Activated CD8-positive, alpha-beta memory T cell treated with anti-CD3 and anti-CD28 coated beads, Interleukin-2, amount 10 ng/mL, durations not matched to agents 7 days and 5 days (primary cell): ENCODE results near the gene SCNN1G. TPM values are rescaled to one million over a fixed set of nuclear protein-coding genes. Genes with fewer than 3 reads are reported as not detected.

Source experiments
- ATAC-seq: fragments of 150-1000 bp; cut with Tn5 transposase; one replicate; pipeline ENCODE4 v1.10.0; 2021; ENCODE audit warnings: moderate library complexity
- CTCF ChIA-PET: fragments of 350-600 bp; sonication (Branson Sonifier 250); formaldehyde crosslinking; loops from one replicate; lab custom pipeline; 2021; ENCODE audit warnings: antibody characterized with exemption; lab: Charles Lee
- DNase-seq: peaks from one replicate; pipeline ENCODE4 v3.0.0-alpha.2; 2020
- H3K27ac Mint-ChIP-seq: one replicate; pipeline ENCODE4 v1.8.0; 2021; ENCODE audit warnings: mild to moderate bottlenecking, mixed read lengths
- H3K27me3 Mint-ChIP-seq: one replicate; pipeline ENCODE4 v1.8.0; 2021; ENCODE audit warnings: mixed read lengths
- H3K36me3 Mint-ChIP-seq: one replicate; pipeline ENCODE4 v1.8.0; 2021; ENCODE audit warnings: mild to moderate bottlenecking, mixed read lengths
- H3K4me1 Mint-ChIP-seq: one replicate; pipeline ENCODE4 v1.8.0; 2021; ENCODE audit warnings: mixed read lengths
- H3K4me3 Mint-ChIP-seq: one replicate; pipeline ENCODE4 v1.8.0; 2021; ENCODE audit warnings: mild to moderate bottlenecking, moderate library complexity, mixed read lengths
- H3K9me3 Mint-ChIP-seq: one replicate; pipeline ENCODE4 v1.8.0; 2022; ENCODE audit warnings: low read depth, mixed read lengths
- total RNA-seq, 2 experiments: library from RNA; stranded (reverse); gene quantifications; one replicate each; pipeline ENCODE4 v1.2.3, GENCODE V29; 2021

SCNN1G gene
- total RNA-seq, 2 experiments from 2014 or later: not detected

GRCh38 chr16:23188911-23189310, 6.4 kb downstream of the SCNN1G start:
- ATAC-seq (no peak), DNase-seq (no peak)
- no peaks in the 10 kb centered on the region for H3K36me3 Mint-ChIP-seq
- CTCF ChIA-PET: no interaction called here
- no peak overlapping the region for H3K4me3 Mint-ChIP-seq
- H3K27me3 Mint-ChIP-seq: peaks cover 35% of the 10 kb centered on the region
- H3K9me3 Mint-ChIP-seq: no peaks in the 10 kb centered on the region
- no peak overlapping the region for H3K27ac Mint-ChIP-seq
- no peaks in the 10 kb centered on the region for H3K4me1 Mint-ChIP-seq

- CTCF ChIA-PET: no interaction called here
- Mint-ChIP-seq H3K36me3 (no peaks in the 10 kb centered on the region), H3K27me3 (peaks cover 18% of the 10 kb centered on the region), H3K4me1 (peaks cover 2% of the 10 kb centered on the region), H3K27ac (no peak overlapping the region), H3K4me3 (no peak overlapping the region), H3K9me3 (no peaks in the 10 kb centered on the region)
- ATAC-seq (no peak), DNase-seq (no peak)
Measured at GRCh38 chr16:23194497-23195221, 12.1 kb downstream of the SCNN1G start.

- ATAC-seq (no peak), DNase-seq (no peak)
- Mint-ChIP-seq H3K4me3 (no peak overlapping the region), H3K27ac (no peak overlapping the region), H3K4me1 (peaks cover 2% of the 10 kb centered on the region), H3K27me3 (peaks cover 23% of the 10 kb centered on the region), H3K9me3 (no peaks in the 10 kb centered on the region), H3K36me3 (no peaks in the 10 kb centered on the region)
- CTCF ChIA-PET: no interaction called here
Measured at GRCh38 chr16:23195366-23195978, 12.9 kb downstream of the SCNN1G start.

GRCh38 chr16:23196539-23196938, 14.0 kb downstream of the SCNN1G start:
- Mint-ChIP-seq H3K27ac (no peak overlapping the region), H3K9me3 (no peaks in the 10 kb centered on the region)
- CTCF ChIA-PET: no interaction called here

GRCh38 chr16:23202166-23202565, 19.6 kb downstream of the SCNN1G start:
- H3K27ac Mint-ChIP-seq: no peak overlapping the region
- no peaks in the 10 kb centered on the region for H3K36me3 Mint-ChIP-seq
- no peak for ATAC-seq
- CTCF ChIA-PET: interaction anchor here (0.7 kb wide), 1 partner anchor 110 kb away, joined by 3 read pairs; no protein-coding TSS in a partner anchor
- DNase-seq: no peak
- H3K27me3 Mint-ChIP-seq: peaks cover 31% of the 10 kb centered on the region
- H3K4me3 Mint-ChIP-seq: no peak overlapping the region
- no peaks in the 10 kb centered on the region for H3K4me1 Mint-ChIP-seq
- no peaks in the 10 kb centered on the region for H3K9me3 Mint-ChIP-seq

More at GRCh38 chr16:23196539-23196938, 14.0 kb downstream of the SCNN1G start:
- DNase-seq: no peak
- Mint-ChIP-seq H3K4me3 (no peak overlapping the region), H3K4me1 (peaks cover 2% of the 10 kb centered on the region), H3K36me3 (no peaks in the 10 kb centered on the region), H3K27me3 (peaks cover 29% of the 10 kb centered on the region)
- ATAC-seq: no peak

DNA sequence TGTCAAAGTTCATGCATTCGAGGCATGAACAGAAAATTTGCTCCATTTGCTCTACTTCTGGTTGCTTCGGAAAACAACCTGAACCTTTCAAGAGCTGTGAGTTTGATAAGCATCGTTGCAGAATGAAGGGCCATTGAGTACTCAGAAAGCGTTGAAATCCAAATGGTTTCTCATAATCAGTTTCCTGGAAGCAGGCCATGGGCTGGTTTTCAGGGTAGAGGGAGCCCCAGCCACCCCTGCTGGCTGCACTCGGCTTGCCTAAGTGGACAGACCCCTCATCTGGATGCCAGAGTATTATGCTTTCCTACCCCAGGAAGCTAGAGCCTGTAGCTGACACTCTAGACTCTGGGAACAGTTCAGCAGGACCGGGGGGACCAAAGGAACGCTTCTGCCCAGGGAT, 24.4 kb downstream of the SCNN1G start:
- Mint-ChIP-seq H3K27ac (no peak overlapping the region), H3K27me3 (peaks cover 30% of the 10 kb centered on the region), H3K4me1 (no peaks in the 10 kb centered on the region), H3K36me3 (no peaks in the 10 kb centered on the region), H3K4me3 (no peak overlapping the region), H3K9me3 (no peaks in the 10 kb centered on the region)
- CTCF ChIA-PET: no interaction called here
- DNase-seq (no peak), ATAC-seq (no peak)

- Mint-ChIP-seq H3K4me3 (no peak overlapping the region), H3K27me3 (peaks cover 30% of the 10 kb centered on the region), H3K4me1 (no peaks in the 10 kb centered on the region), H3K27ac (no peak overlapping the region), H3K36me3 (no peaks in the 10 kb centered on the region), H3K9me3 (no peaks in the 10 kb centered on the region)
- ATAC-seq: no peak
- no peak for DNase-seq
- CTCF ChIA-PET: no interaction called here
Measured at GRCh38 chr16:23207485-23207884, 24.9 kb downstream of the SCNN1G start.

- no peak for ATAC-seq
- Mint-ChIP-seq H3K4me1 (no peaks in the 10 kb centered on the region), H3K36me3 (no peaks in the 10 kb centered on the region), H3K27me3 (peaks cover 25% of the 10 kb centered on the region), H3K27ac (no peak overlapping the region), H3K4me3 (no peak overlapping the region), H3K9me3 (no peaks in the 10 kb centered on the region)
- DNase-seq: no peak
- CTCF ChIA-PET: no interaction called here
Measured at GRCh38 chr16:23209606-23210005, 27.1 kb downstream of the SCNN1G start.

DNA sequence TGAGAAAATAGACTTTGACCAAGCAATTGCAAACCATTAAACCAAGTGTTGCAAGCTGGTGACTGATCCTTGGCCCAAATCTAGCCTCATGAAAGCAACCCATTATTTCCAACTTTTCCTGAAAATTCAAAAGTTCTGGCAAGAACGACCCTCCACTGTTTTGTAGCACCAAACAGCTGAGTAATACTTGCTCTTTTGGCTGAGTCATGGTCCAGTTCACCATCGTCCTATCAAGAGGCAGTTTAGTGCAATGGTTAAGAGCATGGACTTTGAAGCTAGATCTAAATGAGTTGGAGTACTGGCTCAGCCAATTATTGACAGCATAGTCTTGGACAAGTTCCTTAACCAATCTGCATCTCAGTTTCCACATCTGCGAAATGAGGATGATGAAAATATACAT, 31.3 kb downstream of the SCNN1G start:
- Mint-ChIP-seq H3K27ac (no peak overlapping the region), H3K4me3 (no peak overlapping the region), H3K36me3 (no peaks in the 10 kb centered on the region), H3K4me1 (no peaks in the 10 kb centered on the region), H3K27me3 (peaks cover 13% of the 10 kb centered on the region), H3K9me3 (no peaks in the 10 kb centered on the region)
- CTCF ChIA-PET: no interaction called here
- ATAC-seq (no peak), DNase-seq (no peak)

DNA sequence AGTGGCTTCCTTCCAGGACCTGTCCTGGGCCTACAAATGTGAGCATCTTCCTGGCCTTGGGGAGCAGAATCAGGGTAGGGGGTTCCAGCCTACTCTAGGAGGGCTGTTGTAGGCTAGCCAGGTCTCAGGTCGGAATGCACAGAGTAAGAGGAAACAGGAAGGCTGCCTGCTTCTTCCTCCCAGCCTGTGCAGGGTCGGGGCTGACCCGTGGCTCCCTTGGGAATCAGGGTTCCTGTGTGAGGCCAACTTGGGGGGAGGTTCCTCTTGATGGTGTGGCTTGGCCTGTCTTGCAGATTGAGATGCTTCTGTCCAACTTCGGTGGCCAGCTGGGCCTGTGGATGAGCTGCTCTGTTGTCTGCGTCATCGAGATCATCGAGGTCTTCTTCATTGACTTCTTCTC, 32.3 kb downstream of the SCNN1G start:
- H3K27ac Mint-ChIP-seq: no peak overlapping the region
- peaks cover 5% of the 10 kb centered on the region for H3K27me3 Mint-ChIP-seq
- CTCF ChIA-PET: no interaction called here
- no peak overlapping the region for H3K4me3 Mint-ChIP-seq
- ATAC-seq: no peak
- H3K36me3 Mint-ChIP-seq: no peaks in the 10 kb centered on the region
- no peaks in the 10 kb centered on the region for H3K9me3 Mint-ChIP-seq
- DNase-seq: no peak
- no peaks in the 10 kb centered on the region for H3K4me1 Mint-ChIP-seq

- ATAC-seq (no peak), DNase-seq (no peak)
- Mint-ChIP-seq H3K36me3 (no peaks in the 10 kb centered on the region), H3K27me3 (peaks cover 4% of the 10 kb centered on the region), H3K4me3 (no peak overlapping the region), H3K9me3 (no peaks in the 10 kb centered on the region), H3K27ac (no peak overlapping the region), H3K4me1 (no peaks in the 10 kb centered on the region)
- CTCF ChIA-PET: no interaction called here
Measured at GRCh38 chr16:23215435-23215834, 32.9 kb downstream of the SCNN1G start.

GRCh38 chr16:23216658-23217246, 34.2 kb downstream of the SCNN1G start:
- Mint-ChIP-seq H3K27me3 (no peaks in the 10 kb centered on the region), H3K9me3 (no peaks in the 10 kb centered on the region), H3K36me3 (no peaks in the 10 kb centered on the region), H3K4me3 (no peak overlapping the region), H3K4me1 (no peaks in the 10 kb centered on the region), H3K27ac (no peak overlapping the region)
- DNase-seq (no peak), ATAC-seq (no peak)
- CTCF ChIA-PET: no interaction called here

DNA sequence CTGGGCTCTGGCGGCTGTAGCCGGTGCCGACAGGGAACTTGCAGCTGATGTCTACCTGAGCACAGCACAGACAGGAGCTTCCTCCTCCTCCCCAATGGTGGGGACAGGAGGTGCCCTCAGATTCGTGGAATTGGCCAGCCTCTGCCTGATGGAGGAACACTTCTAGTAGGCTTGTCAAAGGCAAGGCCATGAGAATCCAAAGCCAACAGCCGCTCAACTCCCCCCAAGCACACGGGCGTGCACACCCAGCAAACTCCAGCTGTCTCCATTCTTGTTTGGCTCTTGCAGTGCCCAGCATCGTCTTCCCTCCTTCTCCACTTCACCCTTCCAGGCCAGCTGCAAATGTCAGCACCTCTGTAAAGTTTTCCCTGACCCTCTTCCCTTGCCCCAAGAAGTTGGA, 35.1 kb downstream of the SCNN1G start:
- CTCF ChIA-PET: no interaction called here

GRCh38 chr16:23222929-23223328, 40.4 kb downstream of the SCNN1G start:
- Mint-ChIP-seq H3K4me1 (no peaks in the 10 kb centered on the region), H3K27me3 (peaks cover 6% of the 10 kb centered on the region), H3K9me3 (no peaks in the 10 kb centered on the region), H3K36me3 (no peaks in the 10 kb centered on the region), H3K27ac (no peak overlapping the region), H3K4me3 (no peak overlapping the region)
- CTCF ChIA-PET: no interaction called here
- DNase-seq (no peak), ATAC-seq (no peak)

More for the DNA sequence above, 35.1 kb downstream of the SCNN1G start:
- Mint-ChIP-seq H3K27ac (no peak overlapping the region), H3K27me3 (no peaks in the 10 kb centered on the region), H3K36me3 (no peaks in the 10 kb centered on the region), H3K4me3 (no peak overlapping the region), H3K9me3 (no peaks in the 10 kb centered on the region), H3K4me1 (no peaks in the 10 kb centered on the region)
- DNase-seq (no peak), ATAC-seq (no peak)
